CD14-positive monocyte (primary cell): ENCODE data around the gene SKIDA1. TPM values are rescaled to one million over a fixed set of nuclear protein-coding genes. Genes with fewer than 3 reads are reported as not detected.

ENCODE experiments used
- DNase-seq, 3 donors: peaks; one replicate each; pipeline ENCODE4 v3.0.0-alpha.2; 2011 to 2022
- H2AFZ ChIP-seq: 2 replicates; pipeline ENCODE4 v1.6.0; 2012; ENCODE audit warnings: mild to moderate bottlenecking, low read depth, low read length, inconsistent platforms; ENCODE audit not compliant: insufficient read depth, poor library complexity, severe bottlenecking
- H3K27ac ChIP-seq, 2 donors: 1 replicate in 1 of 2; 2 replicates in 1 of 2; pipeline ENCODE4 v1.5.1; 2012 to 2013; ENCODE audit warnings: low read length in 2 of 2, control low read depth in 1 of 2, inconsistent platforms in 1 of 2, low read depth in 1 of 2, mild to moderate bottlenecking in 1 of 2
- H3K27me3 ChIP-seq, 2 donors: one replicate each; pipeline versions ENCODE4 v1.6.0 to v1.6.1; 2011 to 2013; ENCODE audit warnings: low read length in 2 of 2; ENCODE audit not compliant: control insufficient read depth in 2 of 2, insufficient read depth in 2 of 2
- H3K36me3 ChIP-seq, 2 donors: replicated peaks in 1 of 2; 1 replicate in 1 of 2; 2 replicates in 1 of 2; pipeline versions ENCODE4 v1.5.1 to v1.6.1; 2012 to 2013; ENCODE audit warnings: low read length in 2 of 2, control low read depth in 1 of 2, inconsistent platforms in 1 of 2, mild to moderate bottlenecking in 1 of 2; ENCODE audit not compliant: insufficient read depth in 2 of 2, control insufficient read depth in 1 of 2
- H3K4me1 ChIP-seq, 2 donors: 1 replicate in 1 of 2; 2 replicates in 1 of 2; pipeline versions ENCODE4 v1.5.1 to v1.6.1; 2012 to 2013; ENCODE audit warnings: low read length in 2 of 2, control low read depth in 1 of 2, inconsistent platforms in 1 of 2, mild to moderate bottlenecking in 1 of 2, moderate library complexity in 1 of 2; ENCODE audit not compliant: insufficient read depth in 2 of 2, control insufficient read depth in 1 of 2
- H3K4me2 ChIP-seq: replicated peaks from 2 replicates; pipeline ENCODE3; 2012; ENCODE audit warnings: low read length, moderate library complexity, mild to moderate bottlenecking; ENCODE audit not compliant: poor library complexity, severe bottlenecking; ENCODE audit errors: extremely low read depth
- H3K4me3 ChIP-seq, 3 experiments: fragments of 200-600 bp in 1 of 3; sonication (generic) in 1 of 3; replicated peaks in 1 of 3; 1 replicate in 2 of 3; 2 replicates in 1 of 3; pipeline ENCODE4 v1.5.1; 2011 to 2013; ENCODE audit warnings: low read length in 3 of 3, mild to moderate bottlenecking in 3 of 3, control low read depth in 2 of 3, low read depth in 2 of 3, inconsistent platforms in 1 of 3, moderate library complexity in 1 of 3
- H3K79me2 ChIP-seq: 2 replicates; pipeline ENCODE4 v1.6.0; 2012; ENCODE audit warnings: mild to moderate bottlenecking, control low read depth, inconsistent platforms, low read length, moderate library complexity; ENCODE audit not compliant: insufficient read depth
- H3K9ac ChIP-seq: 2 replicates; pipeline ENCODE4 v1.6.0; 2017; ENCODE audit warnings: low read length, mild to moderate bottlenecking; ENCODE audit not compliant: insufficient read depth, poor library complexity, severe bottlenecking
- H3K9me3 ChIP-seq, 2 donors: replicated peaks in 1 of 2; 1 replicate in 1 of 2; 2 replicates in 1 of 2; pipeline versions ENCODE4 v1.5.1 to v1.6.1; 2012 to 2013; ENCODE audit warnings: low read length in 2 of 2, control low read depth in 1 of 2; ENCODE audit not compliant: control insufficient read depth in 1 of 2, insufficient read depth in 1 of 2
- H4K20me1 ChIP-seq: 2 replicates; pipeline ENCODE4 v1.6.0; 2012; ENCODE audit warnings: mild to moderate bottlenecking, low read length, control low read depth, moderate library complexity; ENCODE audit not compliant: insufficient read depth
- H3K27ac Mint-ChIP-seq, 7 donors: one replicate each; pipeline ENCODE4 v1.8.0; 2020; ENCODE audit warnings: mild to moderate bottlenecking in 7 of 7, mixed read lengths in 7 of 7, moderate library complexity in 6 of 7, inconsistent platforms in 2 of 7
- H3K27me3 Mint-ChIP-seq, 3 donors: one replicate each; pipeline ENCODE4 v1.8.0; 2021 to 2022; ENCODE audit warnings: low read depth in 3 of 3, mild to moderate bottlenecking in 3 of 3, mixed read lengths in 3 of 3, moderate library complexity in 3 of 3, inconsistent platforms in 1 of 3
- H3K36me3 Mint-ChIP-seq, 2 donors: one replicate each; pipeline ENCODE4 v1.8.0; 2020; ENCODE audit warnings: mixed read lengths in 2 of 2, inconsistent platforms in 1 of 2, mild to moderate bottlenecking in 1 of 2
- H3K4me1 Mint-ChIP-seq: one replicate; pipeline ENCODE4 v1.8.0; 2020; ENCODE audit warnings: mild to moderate bottlenecking, mixed read lengths
- H3K4me3 Mint-ChIP-seq, 2 donors: one replicate each; pipeline ENCODE4 v1.8.0; 2020; ENCODE audit warnings: mild to moderate bottlenecking in 2 of 2, mixed read lengths in 2 of 2, moderate library complexity in 1 of 2
- H3K9me3 Mint-ChIP-seq, 7 donors: one replicate each; pipeline ENCODE4 v1.8.0; 2020 to 2022; ENCODE audit warnings: mixed read lengths in 7 of 7, mild to moderate bottlenecking in 6 of 7, moderate library complexity in 6 of 7, inconsistent platforms in 2 of 7
- CTCF ChIP-seq: fragments of 200-600 bp; IDR thresholded peaks from one replicate; pipeline ENCODE4 v1.8.0; 2022; ENCODE audit warnings: antibody characterized with exemption, mild to moderate bottlenecking
- WGBS: methylation state at CpG from one replicate; pipeline ENCODE4 v1.1.5; 2013; ENCODE audit warnings: missing lambda C conversion rate; ENCODE audit not compliant: insufficient coverage; 5-methylcytosine and 5-hydroxymethylcytosine counted together
- intact Hi-C, 2 donors: fragments of 100-400 bp; cut with micrococcal nuclease; formaldehyde crosslinking; loops; one replicate each; pipeline versions ENCODE4 v1.15.0 to v1.15.1; 2023
- polyA plus RNA-seq, 3 donors: library from polyadenylated mRNA; depleted of rRNA in 1 of 3; unstranded in 2 of 3; stranded (reverse) in 1 of 3; fragments of 300-500 nt in 2 of 3; fragments of >200 nt in 1 of 3; fragmentation: Illumina TruSeq in 2 of 3; gene quantifications; 1 replicate in 2 of 3; 2 replicates in 1 of 3; pipeline ENCODE4 v1.2.3, GENCODE V29; 2012 to 2021

Gene SKIDA1
- polyA plus RNA-seq, 3 donors = 0.04 to 0.15 TPM; not detected in 1

GRCh38 chr10:21530641-21531040, 5.2 kb upstream of the SKIDA1 start:
- Histone ChIP-seq H3K4me1 (peaks cover 24 to 43% of the 10 kb centered on the region in 2 donors), H3K27me3 (no peaks in the 10 kb centered on the region), H3K4me2 (no peak overlapping the region), H3K4me3 (no peak overlapping the region), H3K36me3 (no peaks in the 10 kb centered on the region), H3K79me2 (peaks cover 11% of the 10 kb centered on the region), H4K20me1 (peaks cover 5% of the 10 kb centered on the region), H3K27ac (no peak overlapping the region), H3K9me3 (no peaks in the 10 kb centered on the region), H2AFZ (no peak overlapping the region), H3K9ac (no peak overlapping the region)
- Mint-ChIP-seq H3K27ac (no peak overlapping the region), H3K4me3 (no peak overlapping the region), H3K9me3 (peaks cover 0 to 1% (median 0%) of the 10 kb centered on the region in 7 donors), H3K4me1 (peaks cover 36% of the 10 kb centered on the region), H3K27me3 (peaks cover 0 to 3% (median 0%) of the 10 kb centered on the region in 3 donors), H3K36me3 (no peaks in the 10 kb centered on the region)
- no peak for TF ChIP-seq CTCF
- no CpG with 5 or more reads among the region's 1 CpG for WGBS
- no peak for DNase-seq
- intact Hi-C loops = loop anchor here in 1 of 2 donors (10.0 kb wide), 3 partner anchors 694 to 1914 kb away; partner anchors contain the start of gene BMI1

DNA sequence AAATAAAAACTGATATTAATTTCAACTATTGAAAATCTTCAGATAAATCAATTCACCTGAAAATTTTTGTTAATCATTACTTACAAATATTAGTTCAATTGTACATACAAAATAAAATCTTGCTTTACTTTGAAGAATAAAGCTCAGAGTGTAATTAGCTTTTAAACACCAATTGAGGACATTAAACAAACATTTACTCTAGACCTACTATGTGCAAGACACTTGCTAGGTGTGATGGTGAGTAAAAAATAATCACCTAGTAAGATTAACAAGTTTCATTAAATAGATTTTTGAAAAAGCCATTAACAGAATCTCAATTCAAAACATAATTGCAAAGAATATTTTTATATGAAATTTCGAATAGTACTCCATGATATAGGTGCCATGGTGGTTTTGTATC, 4.7 kb upstream of the SKIDA1 start:
- TF ChIP-seq CTCF = no peak
- Histone ChIP-seq H2AFZ (no peak overlapping the region), H3K27me3 (no peaks in the 10 kb centered on the region), H3K9ac (no peak overlapping the region), H3K27ac (no peak overlapping the region), H3K9me3 (no peaks in the 10 kb centered on the region), H3K36me3 (no peaks in the 10 kb centered on the region), H3K4me2 (no peak overlapping the region), H3K4me3 (no peak overlapping the region), H3K79me2 (peaks cover 6% of the 10 kb centered on the region), H4K20me1 (peaks cover under 1% of the 10 kb centered on the region), H3K4me1 (peaks cover 19 to 43% of the 10 kb centered on the region in 2 donors)
- H3K27me3 Mint-ChIP-seq = peaks cover 0 to 5% (median 0%) of the 10 kb centered on the region in 3 donors
- peaks cover 0 to 1% (median 0%) of the 10 kb centered on the region in 7 donors for H3K9me3 Mint-ChIP-seq
- no peak overlapping the region for H3K27ac Mint-ChIP-seq
- intact Hi-C loops = loop anchor here in 1 of 2 donors (10.0 kb wide), 3 partner anchors 695 to 1915 kb away; partner anchors contain the start of gene BMI1
- WGBS = no CpG with 5 or more reads among the region's 1 CpG
- DNase-seq = no peak
- no peak overlapping the region for H3K4me3 Mint-ChIP-seq
- peaks cover 32% of the 10 kb centered on the region for H3K4me1 Mint-ChIP-seq
- H3K36me3 Mint-ChIP-seq = no peaks in the 10 kb centered on the region
